Stimulated activated CD8-positive, alpha-beta memory T cell treated with anti-CD3 and anti-CD28 coated beads, Interleukin-7, amount 100 ng/mL, for 4 hours (primary cell): Measurements from ENCODE around the gene SLC25A30.
A peak's percentile ranks its signal among the peaks of the same experiment; 100 is the strongest.
"Not testable (repeated sequence)": the region's sequence is repeated elsewhere in the genome, so short reads cannot be mapped to it uniquely, and the experiment has no call there.

Source experiments
- DNase-seq, 2 donors: peaks; one replicate each; pipeline ENCODE4 v3.0.0-alpha.2; 2020; ENCODE audit warnings: low read depth in 2 of 2

The SLC25A30 gene

GRCh38 chr13:45368005-45368404 lies 50.2 kb downstream of the SLC25A30 start:
- no peak for DNase-seq

- peak; percentile 90 to 95 for DNase-seq
These were observed 50.8 kb downstream of the SLC25A30 start for GRCh38 chr13:45367358-45367757.

- DNase-seq, result no peak
These were observed 52.7 kb downstream of the SLC25A30 start for GRCh38 chr13:45365558-45365885.

- DNase-seq, result no peak
These were observed 53.2 kb downstream of the SLC25A30 start for GRCh38 chr13:45364876-45365557.

GRCh38 chr13:45362939-45363338 lies 55.2 kb downstream of the SLC25A30 start:
- no peak for DNase-seq

- no peak for DNase-seq
These were observed 56.5 kb downstream of the SLC25A30 start for GRCh38 chr13:45361596-45362206.

GRCh38 chr13:45356966-45357672 lies 61.1 kb downstream of the SLC25A30 start:
- no peak for DNase-seq

GRCh38 chr13:45353895-45354294 lies 64.3 kb downstream of the SLC25A30 start:
- no peak for DNase-seq

GRCh38 chr13:45352031-45352430 lies 66.1 kb downstream of the SLC25A30 start:
- DNase-seq, result no peak

GRCh38 chr13:45350152-45350551 lies 68.0 kb downstream of the SLC25A30 start:
- DNase-seq, result no peak

GRCh38 chr13:45349438-45349837 lies 68.7 kb downstream of the SLC25A30 start:
- no peak for DNase-seq

GRCh38 chr13:45344064-45344463 lies 74.1 kb downstream of the SLC25A30 start:
- not testable (repeated sequence) for DNase-seq
